OCI-LY1 (cell line): ENCODE measurements around the gene UIMC1.
"Not testable (repeated sequence)": the region's sequence is repeated elsewhere in the genome, so short reads cannot be mapped to it uniquely, and the experiment has no call there.

ENCODE experiments used
- H2AFZ ChIP-seq: fragments of 200-600 bp; sonication (generic), shearing (Covaris generic); 2 replicates; pipeline ENCODE4 v1.6.0; 2014; ENCODE audit warnings: antibody characterized with exemption, mild to moderate bottlenecking, low read length
- H3F3A ChIP-seq: fragments of 200-600 bp; sonication (generic), shearing (Covaris generic); 2 replicates; pipeline ENCODE4 v1.6.0; 2014; ENCODE audit warnings: mild to moderate bottlenecking, antibody characterized with exemption, low read length, moderate library complexity; ENCODE audit not compliant: insufficient read depth
- H3K27ac ChIP-seq: fragments of 200-600 bp; sonication (generic); 2 replicates; pipeline ENCODE4 v1.5.1; 2014; ENCODE audit warnings: low read length, mixed run types, mild to moderate bottlenecking, low read depth; ENCODE audit not compliant: poor library complexity, severe bottlenecking
- H3K27me3 ChIP-seq: fragments of 200-600 bp; sonication (generic); 2 replicates; pipeline ENCODE4 v1.6.0; 2014; ENCODE audit warnings: antibody characterized with exemption, mild to moderate bottlenecking, low read length, moderate library complexity; ENCODE audit not compliant: insufficient read depth
- H3K36me3 ChIP-seq: fragments of 200-600 bp; sonication (generic); 2 replicates; pipeline ENCODE4 v1.6.1; 2014; ENCODE audit warnings: mild to moderate bottlenecking, antibody characterized with exemption, low read length, moderate library complexity, mixed read lengths; ENCODE audit not compliant: insufficient read depth
- H3K4me1 ChIP-seq: fragments of 200-600 bp; sonication (generic); 2 replicates; pipeline ENCODE4 v1.5.1; 2014; ENCODE audit warnings: mild to moderate bottlenecking, low read length, moderate library complexity; ENCODE audit not compliant: insufficient read depth, severe bottlenecking
- H3K4me2 ChIP-seq: fragments of 200-600 bp; sonication (generic), shearing (Covaris generic); 2 replicates; pipeline ENCODE4 v1.6.1; 2014; ENCODE audit warnings: low read length
- H3K4me3 ChIP-seq: fragments of 200-600 bp; sonication (generic); 2 replicates; pipeline ENCODE4 v1.5.1; 2014; ENCODE audit warnings: low read length, low read depth, mild to moderate bottlenecking, mixed read lengths; ENCODE audit not compliant: poor library complexity, severe bottlenecking
- H3K79me2 ChIP-seq: fragments of 200-600 bp; shearing (Covaris generic); 2 replicates; pipeline ENCODE4 v1.6.1; 2016; ENCODE audit warnings: mixed run types, low read length, mixed read lengths; ENCODE audit not compliant: insufficient read depth
- H3K9ac ChIP-seq: fragments of 200-600 bp; sonication (generic), shearing (Covaris generic); 2 replicates; pipeline ENCODE4 v1.6.1; 2014; ENCODE audit warnings: mild to moderate bottlenecking, low read length, mixed read lengths
- H3K9me2 ChIP-seq: fragments of 200-600 bp; sonication (generic), shearing (Covaris generic); 2 replicates; pipeline ENCODE4 v1.6.1; 2014; ENCODE audit warnings: low read depth, mild to moderate bottlenecking, low read length, mixed read lengths
- H3K9me3 ChIP-seq: fragments of 200-600 bp; shearing (Covaris generic); 2 replicates; pipeline ENCODE4 v1.6.1; 2014; ENCODE audit warnings: low read length, mixed read lengths
- H4K20me1 ChIP-seq: fragments of 200-600 bp; sonication (generic), shearing (Covaris generic); 2 replicates; pipeline ENCODE4 v1.6.0; 2016; ENCODE audit warnings: mild to moderate bottlenecking, low read length; ENCODE audit not compliant: insufficient read depth
- CTCF ChIP-seq: fragments of 200-600 bp; sonication (generic), shearing (Covaris generic); IDR thresholded peaks from 2 replicates; pipeline ENCODE4 v1.5.1; 2017; ENCODE audit warnings: mild to moderate bottlenecking, antibody characterized with exemption, low read length, moderate library complexity, mixed read lengths
- EZH2 ChIP-seq: fragments of 200-600 bp; sonication (generic), shearing (Covaris generic); IDR thresholded peaks from 2 replicates; pipeline ENCODE4 v1.8.0; 2017; ENCODE audit warnings: borderline replicate concordance, mixed run types, mild to moderate bottlenecking, antibody characterized with exemption, low read length, moderate library complexity, mixed read lengths

UIMC1 gene

GRCh38 chr5:176873541-176874172, 132.9 kb downstream of the UIMC1 start:
- no peak overlapping the region for H3K9ac ChIP-seq
- TF ChIP-seq EZH2 (no peak), CTCF (no peak)
- no peaks in the 10 kb centered on the region for H3K27me3 ChIP-seq

GRCh38 chr5:176873011-176873410, 133.6 kb downstream of the UIMC1 start:
- not testable (repeated sequence) for H3K9me3 ChIP-seq, H3K27me3 ChIP-seq, H3K4me2 ChIP-seq

More at GRCh38 chr5:176873541-176874172, 132.9 kb downstream of the UIMC1 start:
- no peak overlapping the region for H2AFZ ChIP-seq
- H4K20me1 ChIP-seq: no peaks in the 10 kb centered on the region
- H3K9me2 ChIP-seq: no peaks in the 10 kb centered on the region
- no peak overlapping the region for H3K27ac ChIP-seq
- H3K9me3 ChIP-seq: no peaks in the 10 kb centered on the region
- no peaks in the 10 kb centered on the region for H3K79me2 ChIP-seq
- H3K4me2 ChIP-seq: no peak overlapping the region
- no peak overlapping the region for H3K4me3 ChIP-seq
- no peaks in the 10 kb centered on the region for H3F3A ChIP-seq
- H3K4me1 ChIP-seq: no peaks in the 10 kb centered on the region
- no peaks in the 10 kb centered on the region for H3K36me3 ChIP-seq

GRCh38 chr5:176872586-176872985, 134.0 kb downstream of the UIMC1 start:
- H3K36me3 ChIP-seq, H2AFZ ChIP-seq, H3K9ac ChIP-seq, H3K4me3 ChIP-seq, H3K27me3 ChIP-seq, H3K27ac ChIP-seq, H3K9me3 ChIP-seq, H3F3A ChIP-seq, H4K20me1 ChIP-seq, H3K4me2 ChIP-seq, H3K9me2 ChIP-seq, H3K79me2 ChIP-seq, H3K4me1 ChIP-seq: not testable (repeated sequence)

More at GRCh38 chr5:176873011-176873410, 133.6 kb downstream of the UIMC1 start:
- H3K9me2 ChIP-seq, H3K9ac ChIP-seq, H3K36me3 ChIP-seq, H2AFZ ChIP-seq, H3F3A ChIP-seq, H3K4me3 ChIP-seq, H4K20me1 ChIP-seq, H3K27ac ChIP-seq, H3K4me1 ChIP-seq, H3K79me2 ChIP-seq: not testable (repeated sequence)

- H3K9me2 ChIP-seq, H3K79me2 ChIP-seq, H4K20me1 ChIP-seq, H2AFZ ChIP-seq, H3K4me3 ChIP-seq, H3K9ac ChIP-seq, H3K36me3 ChIP-seq, H3K9me3 ChIP-seq, H3K27ac ChIP-seq, H3K4me1 ChIP-seq, H3K27me3 ChIP-seq, H3K4me2 ChIP-seq, H3F3A ChIP-seq: not testable (repeated sequence)
Measured at GRCh38 chr5:176870644-176871043, 135.9 kb downstream of the UIMC1 start.
